Prostate gland (tissue), 2 donors: ENCODE results near the gene TAX1BP3.

Source experiments
- CTCF ChIP-seq, 4 experiments: fragments of 200-600 bp in 2 of 4; fragments of 450-650 bp in 2 of 4; sonication (generic) in 2 of 4; IDR thresholded peaks; 1 replicate in 3 of 4; 2 replicates in 1 of 4; pipeline ENCODE4 v1.5.1; 2016 to 2019; ENCODE audit warnings: antibody characterized with exemption in 4 of 4, mild to moderate bottlenecking in 2 of 4, moderate library complexity in 2 of 4
- POLR2A ChIP-seq: fragments of 450-650 bp; IDR thresholded peaks from one replicate; pipeline ENCODE4 v1.6.1; 2016; ENCODE audit warnings: antibody characterized with exemption, mild to moderate bottlenecking

- TF ChIP-seq POLR2A (no peak), CTCF (IDR thresholded peaks at IDR 0.05) (no peak)
These were observed 9.5 kb downstream of the TAX1BP3 start for GRCh38 chr17:3658784-3659449.
